Activated CD4-positive, CD25-positive, alpha-beta regulatory T cell treated with anti-CD3 and anti-CD28 coated beads, Interleukin-2, amount 50 U/mL, for 72 hours (primary cell): ENCODE data around the gene CAND1.

Experiments used
- DNase-seq: peaks from one replicate; pipeline ENCODE4 v3.0.0; 2021

The CAND1 gene

GRCh38 chr12:67348683-67349082 lies 79.5 kb downstream of the CAND1 start:
- no peak for DNase-seq

- DNase-seq, result no peak
Measured at GRCh38 chr12:67352682-67353081, 83.5 kb downstream of the CAND1 start.

- DNase-seq, result no peak
Measured at GRCh38 chr12:67354322-67354721, 85.2 kb downstream of the CAND1 start.

DNA sequence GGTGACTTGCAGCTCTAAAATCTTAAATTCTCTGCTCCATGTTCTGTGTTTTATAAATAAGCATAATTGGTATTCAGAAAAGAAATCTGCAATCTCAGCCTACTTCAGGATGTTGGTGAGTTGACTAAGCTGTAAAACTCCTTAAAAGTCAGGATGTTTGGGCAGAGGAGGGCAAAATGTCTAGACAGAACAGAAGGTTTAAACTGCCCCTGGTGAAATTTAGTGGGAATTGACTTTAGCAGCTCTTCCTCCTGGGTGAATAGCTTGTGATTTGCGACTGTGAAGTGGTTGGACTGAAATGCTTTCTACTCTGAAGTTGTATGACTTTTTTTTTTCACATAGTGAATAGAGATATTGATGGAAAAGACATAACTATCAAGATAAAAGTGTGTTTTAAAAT lies 85.8 kb downstream of the CAND1 start:
- no peak for DNase-seq

DNA sequence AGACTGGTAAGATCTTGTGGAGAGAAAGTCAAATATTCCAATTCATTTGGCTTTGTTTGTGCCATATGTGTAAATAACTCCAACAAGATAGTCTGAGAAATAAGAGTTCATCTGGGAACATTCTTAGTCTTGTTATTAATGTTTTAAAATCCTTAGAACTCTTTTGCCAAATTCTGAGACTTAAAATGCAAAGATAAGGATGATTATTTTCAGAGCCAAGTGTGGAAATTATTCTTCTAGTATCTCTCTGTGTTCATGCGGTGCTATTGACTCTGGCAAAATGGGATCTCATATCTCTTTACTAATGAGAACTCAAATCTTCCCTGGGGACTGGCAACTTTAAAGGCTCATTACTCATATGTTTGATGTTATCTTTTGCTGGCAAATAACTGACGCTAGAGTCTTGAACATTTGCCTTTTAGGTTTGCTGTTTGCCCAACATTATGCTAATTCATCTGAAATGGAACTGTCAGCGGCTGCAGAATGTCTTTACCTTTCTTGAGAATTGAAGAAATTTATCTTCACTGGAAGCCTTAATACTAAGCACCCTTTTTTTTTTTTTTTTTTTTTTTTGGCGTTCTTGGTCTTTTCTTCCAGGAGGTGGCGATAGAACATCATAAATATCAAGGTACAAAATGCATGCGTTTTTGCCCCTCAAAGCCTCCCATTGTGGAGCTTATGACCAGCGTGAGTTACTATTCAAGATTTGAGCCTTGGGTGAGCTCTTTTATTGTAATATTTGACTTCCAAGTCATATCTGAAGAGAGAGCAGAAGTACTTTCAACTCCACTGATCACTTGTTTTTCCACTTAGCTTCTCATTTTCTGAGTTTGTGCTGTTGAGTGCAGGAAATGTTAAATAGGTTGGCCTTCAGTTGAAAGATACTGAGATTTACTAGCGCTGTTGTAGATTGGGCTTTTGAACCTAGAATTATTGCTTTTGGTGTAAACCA lies 86.5 kb downstream of the CAND1 start:
- DNase-seq, result no peak

DNA sequence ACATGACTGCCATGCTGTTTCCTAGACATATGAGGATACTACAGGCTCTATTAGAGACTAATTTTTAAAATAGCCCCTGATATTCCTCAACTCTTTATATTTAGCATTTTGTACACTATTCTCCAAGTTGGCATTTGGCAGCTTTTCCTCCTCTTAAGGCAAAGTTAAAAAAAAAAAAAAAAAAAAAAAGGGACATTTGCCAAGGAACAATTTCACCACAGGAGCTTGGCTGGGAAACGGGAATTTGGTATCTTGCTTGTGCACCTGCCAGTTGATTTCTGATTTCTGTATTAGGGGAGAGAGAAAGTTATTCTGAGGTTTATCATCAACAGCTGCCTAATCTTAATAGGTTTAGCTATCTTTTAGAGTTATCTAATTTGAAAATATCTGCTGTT lies 87.2 kb downstream of the CAND1 start:
- DNase-seq, result no peak

DNA sequence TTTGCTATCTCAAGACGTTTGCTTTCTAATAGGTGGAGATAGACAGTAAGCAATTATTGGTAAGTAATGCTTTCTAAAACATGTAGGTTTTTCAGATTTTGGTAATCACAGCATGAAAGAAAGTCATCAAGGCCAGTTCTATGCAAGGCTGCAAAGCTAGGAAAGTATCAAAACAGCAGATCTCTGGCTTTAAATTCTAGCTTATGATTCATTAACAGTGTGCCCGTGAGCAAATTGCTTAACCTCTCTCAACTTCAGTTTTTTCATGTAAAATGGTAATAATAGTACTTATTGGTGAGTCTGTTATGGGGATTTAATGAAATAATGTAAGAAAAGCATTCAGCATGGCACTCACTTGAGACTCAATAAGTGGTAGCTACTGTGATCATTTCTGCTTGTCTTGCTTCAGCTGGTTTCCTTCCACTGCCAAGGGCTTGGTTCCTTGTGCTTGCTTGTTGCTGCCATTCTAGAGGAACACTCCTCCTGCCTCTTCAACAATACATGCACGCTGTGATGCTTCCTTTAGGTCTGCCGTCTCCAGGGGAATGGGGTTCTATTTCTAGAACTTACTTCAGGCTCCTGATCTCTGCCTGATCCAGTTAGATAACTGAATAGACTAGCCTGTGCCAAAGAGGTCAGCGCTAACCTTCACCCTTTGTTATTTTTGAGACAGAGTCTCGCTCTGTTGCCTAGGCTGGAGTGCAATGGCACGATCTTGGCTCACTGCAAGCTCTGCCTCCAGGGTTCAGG lies 88.4 kb downstream of the CAND1 start:
- DNase-seq, result no peak

DNA sequence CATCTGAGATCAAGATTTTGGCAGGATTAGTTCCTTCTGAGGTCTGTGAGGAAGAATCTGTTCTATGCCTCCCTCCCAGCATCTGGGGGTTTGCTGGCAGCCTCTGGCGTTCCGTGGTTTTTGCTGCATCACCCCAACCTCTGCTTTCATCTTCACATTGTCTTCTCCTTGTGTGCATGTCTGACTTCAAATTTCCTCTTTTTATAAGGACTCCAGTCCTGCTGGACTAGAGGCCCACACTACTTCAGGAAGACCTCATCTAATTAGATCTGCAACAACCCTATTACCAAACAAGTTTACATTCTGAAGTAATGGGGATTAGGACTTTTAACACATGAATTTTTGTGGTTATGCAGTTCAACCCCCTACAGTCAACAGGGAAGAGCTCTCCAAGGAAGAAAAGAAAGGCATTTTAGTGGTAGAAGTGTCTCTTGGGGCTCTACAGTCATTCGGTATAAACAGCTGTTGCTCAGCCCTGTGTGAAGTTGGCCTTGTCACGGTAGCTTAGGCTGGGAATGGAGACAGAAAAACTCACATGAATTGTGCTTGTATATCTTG lies 89.7 kb downstream of the CAND1 start:
- DNase-seq, result no peak

DNA sequence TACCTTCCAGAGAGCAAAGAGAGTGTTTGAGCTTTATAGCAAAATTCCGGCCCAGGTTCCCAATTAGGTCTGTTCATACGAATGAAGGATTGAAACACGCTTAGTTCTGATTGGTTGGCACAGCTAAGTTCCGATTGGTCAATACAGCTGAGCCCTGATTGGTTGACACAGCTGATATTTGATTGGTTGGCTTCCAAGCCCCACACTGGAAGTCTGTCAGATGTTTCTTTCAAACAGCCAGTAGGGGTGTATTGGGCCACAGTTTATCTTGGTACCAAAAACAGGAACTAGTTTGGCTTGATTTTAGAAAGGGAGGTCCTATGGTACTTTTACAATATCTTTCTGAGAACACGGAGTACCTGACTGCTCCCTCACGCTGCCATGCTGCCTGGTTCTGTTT lies 93.4 kb downstream of the CAND1 start:
- no peak for DNase-seq

DNA sequence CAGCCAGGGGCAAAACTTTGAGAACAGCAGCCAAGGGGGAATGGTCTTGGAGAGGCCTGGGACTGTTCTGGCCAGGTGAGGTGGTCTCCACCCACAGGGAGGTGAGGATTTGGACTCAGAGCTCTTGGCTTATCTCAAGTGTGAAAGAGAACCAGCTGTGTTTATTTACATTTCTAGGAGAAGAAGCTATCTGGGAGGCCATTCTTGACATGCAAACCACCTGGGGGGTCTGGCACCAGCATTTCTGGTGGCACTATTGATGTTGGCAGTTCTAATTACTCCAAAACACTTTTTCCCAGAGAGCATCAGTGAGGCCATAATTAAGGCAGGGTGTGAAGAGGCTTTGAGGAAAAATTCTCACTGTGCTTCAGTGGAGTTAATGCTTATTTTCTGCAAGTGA lies 95.1 kb downstream of the CAND1 start:
- no peak for DNase-seq

- no peak for DNase-seq
Measured at GRCh38 chr12:67365131-67365530, 96.0 kb downstream of the CAND1 start.

DNA sequence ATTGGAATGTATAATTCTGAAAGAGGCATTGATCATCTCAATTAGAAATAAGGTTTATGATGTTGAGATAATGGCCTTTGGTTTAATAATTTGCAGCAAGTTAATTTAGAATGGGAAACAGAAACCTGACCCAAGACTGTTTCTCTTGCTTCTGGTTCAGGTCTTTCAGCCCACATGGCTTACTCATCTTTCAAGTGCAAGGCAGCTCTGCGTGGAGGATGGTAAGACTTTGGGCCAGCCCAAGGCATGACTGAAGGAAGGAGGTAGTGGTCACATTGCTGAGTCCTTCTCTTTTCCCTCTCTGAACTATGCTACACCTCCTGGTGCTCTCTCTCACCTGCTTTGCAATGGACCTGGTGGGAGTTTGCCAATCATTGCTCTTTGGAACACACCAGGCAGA lies 98.7 kb downstream of the CAND1 start:
- DNase-seq, result no peak
